Neural cell (in vitro differentiated cells): ENCODE data around the gene INSRR. TPM values are rescaled to one million over a fixed set of nuclear protein-coding genes. Genes with fewer than 3 reads are reported as not detected.

Experiments used
- H2AFZ ChIP-seq: fragments of 200-600, 300-800 bp; sonication (generic), shearing (Covaris generic); 2 replicates; pipeline ENCODE4 v1.6.0; 2014; ENCODE audit warnings: low read depth, mild to moderate bottlenecking, antibody characterized with exemption, low read length, moderate library complexity
- H3F3A ChIP-seq: fragments of 200-600 bp; shearing (Covaris generic); 2 replicates; pipeline ENCODE4 v1.6.1; 2016; ENCODE audit warnings: mild to moderate bottlenecking, moderate library complexity, mixed read lengths, antibody characterized with exemption, low read length; ENCODE audit not compliant: insufficient read depth, poor library complexity, severe bottlenecking
- H3K27ac ChIP-seq: fragments of 200-600, 300-800 bp; sonication (generic), shearing (Covaris generic); 2 replicates; pipeline ENCODE4 v1.5.1; 2014; ENCODE audit warnings: mild to moderate bottlenecking, low read length, moderate library complexity
- H3K27me3 ChIP-seq: fragments of 300-800, 200-600 bp; sonication (generic), shearing (Covaris generic); 2 replicates; pipeline ENCODE4 v1.6.0; 2014; ENCODE audit warnings: mild to moderate bottlenecking, low read depth, low read length, moderate library complexity; ENCODE audit not compliant: insufficient read depth
- H3K36me3 ChIP-seq: fragments of 300-800, 200-600 bp; sonication (generic), shearing (Covaris generic); 2 replicates; pipeline ENCODE4 v1.5.1; 2014; ENCODE audit warnings: mild to moderate bottlenecking, antibody characterized with exemption, low read length, moderate library complexity; ENCODE audit not compliant: insufficient read depth
- H3K4me2 ChIP-seq: fragments of 300-800, 200-600 bp; sonication (generic), shearing (Covaris generic); 2 replicates; pipeline ENCODE4 v1.6.0; 2014; ENCODE audit warnings: mild to moderate bottlenecking, low read length
- H3K4me3 ChIP-seq: fragments of 300-800, 200-600 bp; sonication (generic), shearing (Covaris generic); 2 replicates; pipeline ENCODE4 v1.5.1; 2014; ENCODE audit warnings: mild to moderate bottlenecking, low read length, moderate library complexity
- H3K79me2 ChIP-seq: fragments of 200-600 bp; shearing (Covaris generic); replicated peaks from 2 replicates; pipeline ENCODE4 v1.6.0; 2014; ENCODE audit warnings: mild to moderate bottlenecking, low read length, moderate library complexity; ENCODE audit not compliant: insufficient read depth
- H3K9ac ChIP-seq: fragments of 300-800, 200-600 bp; sonication (generic), shearing (Covaris generic); 2 replicates; pipeline ENCODE4 v1.6.1; 2016; ENCODE audit warnings: mild to moderate bottlenecking, low read length, mixed read lengths
- H3K9me2 ChIP-seq: fragments of 200-600 bp; shearing (Covaris generic); 2 replicates; pipeline ENCODE4 v1.6.1; 2016; ENCODE audit warnings: mild to moderate bottlenecking, low read length, mixed read lengths; ENCODE audit not compliant: insufficient read depth
- H3K9me3 ChIP-seq: fragments of 200-600, 300-800 bp; sonication (generic), shearing (Covaris generic); 2 replicates; pipeline ENCODE4 v1.6.1; 2016; ENCODE audit warnings: mild to moderate bottlenecking, mixed run types, low read length, moderate library complexity, mixed read lengths
- H4K20me1 ChIP-seq: fragments of 200-600 bp; shearing (Covaris generic); 2 replicates; pipeline ENCODE4 v1.6.1; 2016; ENCODE audit warnings: mild to moderate bottlenecking, mixed run types; ENCODE audit not compliant: insufficient read depth
- CTCF ChIP-seq: fragments of 450-650 bp; IDR thresholded peaks from 2 replicates; pipeline ENCODE4 v1.5.1; 2014; ENCODE audit warnings: antibody characterized with exemption, mild to moderate bottlenecking, moderate library complexity; ENCODE audit not compliant: poor library complexity, severe bottlenecking
- EP300 ChIP-seq: fragments of 450-650 bp; conservative IDR thresholded peaks from 2 replicates; pipeline ENCODE4 v1.6.1; 2014; ENCODE audit warnings: antibody characterized with exemption, mild to moderate bottlenecking, moderate library complexity; ENCODE audit not compliant: poor library complexity, severe bottlenecking
- EZH2 ChIP-seq: fragments of 200-600, 300-800 bp; shearing (Covaris generic), sonication (generic); IDR thresholded peaks from 2 replicates; pipeline ENCODE4 v1.6.1; 2014; ENCODE audit warnings: antibody characterized with exemption, low read length, borderline replicate concordance, mild to moderate bottlenecking; ENCODE audit not compliant: insufficient read depth, poor library complexity, severe bottlenecking
- MXI1 ChIP-seq: fragments of 450-650 bp; conservative IDR thresholded peaks from 2 replicates; pipeline ENCODE4 v1.6.1; 2014; ENCODE audit warnings: antibody characterized with exemption, mild to moderate bottlenecking; ENCODE audit not compliant: poor library complexity, severe bottlenecking
- POLR2AphosphoS5 ChIP-seq: IDR thresholded peaks from 2 replicates; pipeline ENCODE4 v1.6.1; 2012
- RAD21 ChIP-seq: fragments of 450-650 bp; conservative IDR thresholded peaks from 2 replicates; pipeline ENCODE4 v1.6.1; 2014; ENCODE audit warnings: antibody characterized with exemption, mild to moderate bottlenecking, moderate library complexity
- REST ChIP-seq: IDR thresholded peaks from 2 replicates; pipeline ENCODE4 v1.6.1; 2012; ENCODE audit warnings: borderline replicate concordance
- SMC3 ChIP-seq: fragments of 450-650 bp; conservative IDR thresholded peaks from 2 replicates; pipeline ENCODE4 v1.6.1; 2014; ENCODE audit warnings: antibody characterized with exemption, mild to moderate bottlenecking, moderate library complexity; ENCODE audit not compliant: poor library complexity
- TAF1 ChIP-seq: IDR thresholded peaks from 2 replicates; pipeline ENCODE4 v1.6.1; 2012; ENCODE audit warnings: low read depth
- polyA plus RNA-seq: library from polyadenylated mRNA; depleted of rRNA; stranded (reverse); fragments of >200 nt; gene quantifications from 2 replicates; pipeline ENCODE4 v1.2.3, GENCODE V29; 2014

Gene INSRR
- polyA plus RNA-seq, 1 donor from 2014 or later: 3.0 TPM

DNA sequence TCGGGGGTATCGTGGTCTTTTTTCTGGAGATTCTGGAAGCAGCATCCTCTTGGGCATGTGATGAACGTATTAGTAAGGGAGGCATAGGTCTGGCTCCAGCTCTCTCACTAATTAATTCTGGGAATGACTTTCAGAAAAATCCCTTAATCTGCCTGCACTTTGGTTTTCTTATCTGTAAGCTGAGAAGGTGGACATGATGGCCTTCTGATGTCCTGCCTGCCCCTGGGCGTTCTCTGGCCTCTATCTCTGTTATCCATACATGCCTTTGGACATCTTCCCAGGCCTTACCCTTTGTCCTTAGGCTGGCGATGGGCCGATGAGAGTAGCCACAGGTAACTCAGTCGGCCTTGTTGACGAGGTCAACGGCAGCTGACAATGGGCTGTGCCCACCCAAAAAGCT lies 10.5 kb upstream of the INSRR start:
- Histone ChIP-seq H3K4me3 (no peak overlapping the region), H3F3A (no peaks in the 10 kb centered on the region), H3K27me3 (no peaks in the 10 kb centered on the region), H4K20me1 (no peaks in the 10 kb centered on the region), H3K4me2 (no peak overlapping the region), H2AFZ (no peak overlapping the region), H3K9ac (no peak overlapping the region), H3K79me2 (no peaks in the 10 kb centered on the region), H3K27ac (no peak overlapping the region), H3K36me3 (no peaks in the 10 kb centered on the region), H3K9me3 (no peaks in the 10 kb centered on the region), H3K9me2 (no peaks in the 10 kb centered on the region)
- no peak for TF ChIP-seq SMC3
- TF ChIP-seq EZH2: no peak

- no peaks in the 10 kb centered on the region for H3F3A ChIP-seq
- no peak overlapping the region for H3K27ac ChIP-seq
- H4K20me1 ChIP-seq: no peaks in the 10 kb centered on the region
- H3K9me3 ChIP-seq: no peaks in the 10 kb centered on the region
- H3K4me2 ChIP-seq: no peak overlapping the region
- H3K79me2 ChIP-seq: no peaks in the 10 kb centered on the region
- peaks cover under 1% of the 10 kb centered on the region for H3K27me3 ChIP-seq
- H3K9me2 ChIP-seq: no peaks in the 10 kb centered on the region
- no peak overlapping the region for H3K9ac ChIP-seq
- H3K36me3 ChIP-seq: no peaks in the 10 kb centered on the region
- TF ChIP-seq TAF1: no peak
- no peak for TF ChIP-seq MXI1
- TF ChIP-seq RAD21: no peak
- TF ChIP-seq EZH2: no peak
- no peak for TF ChIP-seq REST
- no peak for TF ChIP-seq SMC3
- no peak for TF ChIP-seq POLR2AphosphoS5
- no peak for TF ChIP-seq EP300
- TF ChIP-seq CTCF: no peak
- no peak overlapping the region for H3K4me3 ChIP-seq
- H2AFZ ChIP-seq: no peak overlapping the region
Measured at GRCh38 chr1:156868341-156868740, 9.4 kb upstream of the INSRR start.

DNA sequence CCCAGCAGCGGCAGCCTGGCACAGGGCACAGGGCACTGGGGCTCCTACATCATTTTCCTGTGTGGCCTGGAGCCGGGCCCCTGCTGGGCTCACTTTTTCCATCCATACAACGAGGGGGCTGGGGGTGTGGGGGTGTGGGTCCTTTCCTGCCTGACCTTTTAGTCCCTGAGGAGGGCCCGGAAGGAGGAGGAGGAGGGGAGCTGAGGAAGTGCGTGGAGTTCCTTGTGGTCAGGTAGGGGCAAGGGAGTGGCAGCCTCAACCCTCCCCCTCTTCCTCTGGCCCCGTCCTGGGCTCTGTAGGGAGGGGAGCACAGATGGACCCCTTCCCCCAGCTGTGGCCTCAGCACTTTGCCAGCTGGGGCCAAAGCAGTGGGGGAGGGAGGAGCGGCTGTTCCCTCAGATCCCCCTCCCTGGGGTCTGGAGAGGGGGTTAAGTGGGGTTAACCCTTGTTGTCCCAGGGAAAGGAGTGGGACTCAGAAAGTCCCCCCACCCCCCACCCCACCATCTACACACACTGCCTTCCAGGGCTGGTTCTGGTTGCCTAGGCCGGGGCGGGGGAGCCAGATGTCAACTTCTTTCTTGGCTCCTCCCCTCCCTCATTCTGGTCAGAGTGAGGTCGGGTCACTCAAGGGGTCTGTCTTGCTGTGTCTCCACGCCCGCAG lies 7.5 kb upstream of the INSRR start:
- Histone ChIP-seq H3K79me2 (no peaks in the 10 kb centered on the region), H3K27me3 (peaks cover 20% of the 10 kb centered on the region), H3K4me3 (no peak overlapping the region), H3K27ac (no peak overlapping the region), H3K36me3 (no peaks in the 10 kb centered on the region), H3F3A (no peaks in the 10 kb centered on the region), H2AFZ (no peak overlapping the region), H3K9ac (no peak overlapping the region), H4K20me1 (no peaks in the 10 kb centered on the region), H3K9me2 (no peaks in the 10 kb centered on the region), H3K4me2 (no peak overlapping the region), H3K9me3 (no peaks in the 10 kb centered on the region)
- TF ChIP-seq EP300 (no peak), POLR2AphosphoS5 (no peak), RAD21 (no peak)
